VCaP (cell line): ENCODE results near the gene DEPDC7.

Experiments
- H3K27ac ChIP-seq: fragments of 450-650 bp; 2 replicates; pipeline ENCODE4 v1.5.1; 2017
- TF ChIP-seq, protein P1 (sequence below): fragments of 450-650 bp; conservative IDR thresholded peaks from 2 replicates; pipeline ENCODE4 v1.5.1; 2017; ENCODE audit warnings: mild to moderate bottlenecking, moderate library complexity

Gene DEPDC7

GRCh38 chr11:33039274-33040032 lies 23.8 kb downstream of the DEPDC7 start, which contains the start of gene TCP11L1:
Gene TCP11L1, plus strand, starts transcription at chr11:33039572. Its CDS starts 4,202 bp downstream, at chr11:33043774.
- H3K27ac ChIP-seq, result peak within 1 kb of the TSS; percentile 97
- TF ChIP-seq, protein P1, sequence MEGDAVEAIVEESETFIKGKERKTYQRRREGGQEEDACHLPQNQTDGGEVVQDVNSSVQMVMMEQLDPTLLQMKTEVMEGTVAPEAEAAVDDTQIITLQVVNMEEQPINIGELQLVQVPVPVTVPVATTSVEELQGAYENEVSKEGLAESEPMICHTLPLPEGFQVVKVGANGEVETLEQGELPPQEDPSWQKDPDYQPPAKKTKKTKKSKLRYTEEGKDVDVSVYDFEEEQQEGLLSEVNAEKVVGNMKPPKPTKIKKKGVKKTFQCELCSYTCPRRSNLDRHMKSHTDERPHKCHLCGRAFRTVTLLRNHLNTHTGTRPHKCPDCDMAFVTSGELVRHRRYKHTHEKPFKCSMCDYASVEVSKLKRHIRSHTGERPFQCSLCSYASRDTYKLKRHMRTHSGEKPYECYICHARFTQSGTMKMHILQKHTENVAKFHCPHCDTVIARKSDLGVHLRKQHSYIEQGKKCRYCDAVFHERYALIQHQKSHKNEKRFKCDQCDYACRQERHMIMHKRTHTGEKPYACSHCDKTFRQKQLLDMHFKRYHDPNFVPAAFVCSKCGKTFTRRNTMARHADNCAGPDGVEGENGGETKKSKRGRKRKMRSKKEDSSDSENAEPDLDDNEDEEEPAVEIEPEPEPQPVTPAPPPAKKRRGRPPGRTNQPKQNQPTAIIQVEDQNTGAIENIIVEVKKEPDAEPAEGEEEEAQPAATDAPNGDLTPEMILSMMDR, result no peak

DNA sequence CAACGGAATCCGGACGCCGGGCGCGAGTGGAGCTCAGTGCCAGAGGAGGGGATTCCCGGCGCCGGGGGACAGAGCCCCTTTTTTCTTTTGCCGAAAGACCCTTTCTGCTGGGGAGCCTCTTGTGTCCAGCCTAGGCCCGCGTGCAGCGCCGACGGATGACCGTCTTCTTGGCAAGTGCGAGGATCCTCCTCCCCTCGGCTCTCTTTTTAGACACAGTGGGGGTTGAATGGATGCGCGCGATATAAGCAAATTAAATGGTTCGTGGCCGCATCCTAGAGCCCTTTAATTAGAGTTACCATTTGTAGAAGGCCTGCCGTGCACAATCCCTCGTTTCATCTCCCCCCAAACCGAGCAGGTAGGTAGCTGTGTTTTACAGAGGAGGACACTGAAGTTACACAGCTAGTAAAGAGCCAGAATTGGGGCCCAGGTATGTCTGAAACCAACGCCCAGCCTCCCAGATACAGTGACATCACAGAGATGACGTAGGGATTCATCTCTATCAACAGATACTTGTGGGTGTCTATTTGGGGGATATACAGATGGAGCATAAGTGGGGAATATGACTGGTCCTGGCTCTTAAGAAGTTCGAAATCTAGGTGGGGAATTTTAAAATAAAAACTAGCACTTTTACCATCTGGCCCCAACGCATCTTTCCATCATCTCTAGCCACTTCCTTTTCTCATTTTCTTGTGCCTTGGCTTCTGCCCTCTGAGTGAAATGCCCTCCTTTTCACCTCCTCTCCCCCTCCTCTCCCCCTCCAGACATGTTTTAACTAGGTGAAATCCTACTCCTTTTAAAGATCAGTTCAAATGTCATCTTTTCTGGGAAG lies 24.6 kb downstream of the DEPDC7 start:
- TF ChIP-seq, protein P1, result no peak
- H3K27ac ChIP-seq, result peak overlapping the region; percentile 97

DNA sequence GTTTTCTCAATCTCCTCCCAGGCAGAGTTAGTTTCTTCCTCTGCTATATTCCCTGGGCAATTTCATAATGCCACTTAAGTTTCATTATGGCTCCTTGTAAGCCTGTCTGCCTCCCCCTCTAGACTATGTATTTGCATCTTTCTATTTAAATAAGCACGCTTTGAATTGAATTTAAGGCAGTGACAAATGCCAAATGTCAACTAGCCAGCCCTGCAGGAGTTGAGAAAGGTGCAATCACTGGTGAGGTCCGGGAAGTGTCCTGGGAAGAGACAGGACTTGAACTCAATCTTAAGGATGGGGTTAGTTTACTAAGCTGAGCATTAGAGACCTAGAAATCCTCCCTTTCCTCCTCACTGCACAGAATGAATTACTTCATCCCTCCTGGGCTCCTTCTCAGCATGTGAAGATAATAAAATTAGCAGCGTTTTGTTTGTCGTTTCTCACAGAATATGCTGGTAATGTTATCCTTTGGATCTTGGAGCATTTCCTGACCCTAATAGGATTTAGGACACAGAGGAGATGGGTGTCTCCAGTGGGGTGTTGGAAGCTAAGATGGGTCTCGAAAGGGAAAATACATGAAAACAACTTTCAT lies 25.3 kb downstream of the DEPDC7 start:
- TF ChIP-seq, protein P1, result no peak
- H3K27ac ChIP-seq, result peak overlapping the region; percentile 97; the same call in 1 of the 2 replicates

DNA sequence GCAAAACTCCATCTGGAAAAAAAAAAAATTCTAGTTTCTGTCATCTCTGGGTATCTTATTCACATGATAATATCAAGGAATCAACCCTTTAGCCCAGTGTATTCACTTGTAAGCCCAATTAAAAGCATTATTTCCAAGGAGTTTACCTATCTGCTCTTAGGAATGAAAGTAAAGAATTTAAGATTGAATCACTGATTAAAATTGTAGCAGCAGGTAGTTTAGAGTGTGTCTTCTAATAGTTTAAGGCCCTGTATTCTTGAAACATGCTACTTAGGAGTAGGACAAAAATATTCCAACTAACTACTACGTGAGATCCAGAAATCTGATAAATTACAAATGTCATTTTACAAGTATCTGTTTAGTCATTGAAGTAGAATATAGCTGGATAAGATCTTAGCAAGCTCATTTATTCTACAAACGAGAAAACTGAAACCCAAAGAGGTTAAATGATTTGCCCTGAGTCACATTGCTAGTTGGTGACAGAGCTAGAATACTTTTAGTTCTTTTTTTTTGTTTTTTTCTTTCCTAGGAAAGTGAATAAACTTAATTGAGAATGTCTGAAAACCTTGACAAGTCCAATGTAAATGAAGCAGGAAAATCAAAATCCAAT lies 27.6 kb downstream of the DEPDC7 start:
- TF ChIP-seq, protein P1, result no peak
- H3K27ac ChIP-seq, result peak overlapping the region; percentile 42

GRCh38 chr11:33044285-33044756 lies 28.6 kb downstream of the DEPDC7 start:
- TF ChIP-seq, protein P1, result no peak
- peak overlapping the region; percentile 42 for H3K27ac ChIP-seq

GRCh38 chr11:33045551-33046255 lies 30.0 kb downstream of the DEPDC7 start:
- H3K27ac ChIP-seq, result peak overlapping the region; percentile 77
- TF ChIP-seq, protein P1, result no peak

- peak overlapping the region; percentile 77 for H3K27ac ChIP-seq
These were observed 33.0 kb downstream of the DEPDC7 start for GRCh38 chr11:33048701-33049100.

GRCh38 chr11:33049565-33050408 lies 34.1 kb downstream of the DEPDC7 start:
- peak overlapping the region; percentile 77 for H3K27ac ChIP-seq
